OCI-LY7 (cell line): Measurements from ENCODE around the gene HOXA3. TPM values are rescaled to one million over a fixed set of nuclear protein-coding genes. Genes with fewer than 3 reads are reported as not detected.

ENCODE experiments used
- BruUV-seq: library from RNA; stranded (reverse); fragments of 400-500 nt; replicated peaks from 2 replicates; lab custom pipeline; 2021; lab: Mats Ljungman, UMichigan
- CTCF ChIA-PET: fragments of 300-600 bp; sonication (Branson Sonifier 250); formaldehyde crosslinking; loops from one replicate; lab custom pipeline; 2022; ENCODE audit warnings: antibody characterized with exemption; ENCODE audit not compliant: unreplicated experiment; lab: Charles Lee
- POLR2A ChIA-PET: fragments of 300-600 bp; sonication (Branson Sonifier 250); formaldehyde crosslinking; loops from one replicate; lab custom pipeline; 2022; ENCODE audit warnings: antibody characterized with exemption; lab: Charles Lee
- DNase-seq: peaks from one replicate; pipeline ENCODE4 v3.0.0-alpha.2; 2015; ENCODE audit warnings: low spot score
- H2AFZ ChIP-seq: fragments of 200-600 bp; sonication (generic), shearing (Covaris generic); 2 replicates; pipeline ENCODE4 v1.6.1; 2014; ENCODE audit warnings: mild to moderate bottlenecking, antibody characterized with exemption, low read length, moderate library complexity
- H3K27ac ChIP-seq: fragments of 200-600 bp; sonication (generic); 2 replicates; pipeline ENCODE4 v1.5.1; 2014; ENCODE audit warnings: mixed run types, low read depth, mild to moderate bottlenecking, moderate library complexity, low read length, inconsistent platforms; ENCODE audit not compliant: poor library complexity, severe bottlenecking
- H3K36me3 ChIP-seq: fragments of 200-600 bp; sonication (generic); 2 replicates; pipeline ENCODE4 v1.6.1; 2014; ENCODE audit warnings: mild to moderate bottlenecking, antibody characterized with exemption, low read length, moderate library complexity, mixed read lengths; ENCODE audit not compliant: insufficient read depth
- H3K4me1 ChIP-seq: fragments of 200-600 bp; sonication (generic); 2 replicates; pipeline ENCODE4 v1.5.1; 2014; ENCODE audit warnings: mild to moderate bottlenecking, low read length; ENCODE audit not compliant: insufficient read depth, poor library complexity, severe bottlenecking
- H3K4me2 ChIP-seq: fragments of 200-600 bp; sonication (generic); 2 replicates; pipeline ENCODE4 v1.6.1; 2014; ENCODE audit warnings: mild to moderate bottlenecking, low read length
- H3K4me3 ChIP-seq: fragments of 200-600 bp; sonication (generic); 2 replicates; pipeline ENCODE4 v1.5.1; 2014; ENCODE audit warnings: mild to moderate bottlenecking, low read depth, low read length; ENCODE audit not compliant: poor library complexity, severe bottlenecking
- H3K79me2 ChIP-seq: fragments of 200-600 bp; sonication (generic); 2 replicates; pipeline ENCODE4 v1.6.1; 2016; ENCODE audit warnings: low read depth, mild to moderate bottlenecking, low read length, moderate library complexity, mixed read lengths; ENCODE audit not compliant: insufficient read depth
- H3K9me2 ChIP-seq: fragments of 200-600 bp; sonication (generic); 2 replicates; pipeline ENCODE4 v1.6.1; 2016; ENCODE audit warnings: mild to moderate bottlenecking, low read length, mixed read lengths; ENCODE audit not compliant: insufficient read depth
- H3K9me3 ChIP-seq: fragments of 200-600 bp; sonication (generic); 2 replicates; pipeline ENCODE4 v1.6.1; 2014; ENCODE audit warnings: mild to moderate bottlenecking, mixed run types, low read length, mixed read lengths
- H4K20me1 ChIP-seq: fragments of 200-600 bp; sonication (generic); 2 replicates; pipeline ENCODE4 v1.6.1; 2014; ENCODE audit warnings: mild to moderate bottlenecking, antibody characterized with exemption, low read length, moderate library complexity, mixed read lengths; ENCODE audit not compliant: insufficient read depth
- EZH2phosphoT487 ChIP-seq: fragments of 200-600 bp; sonication (generic); IDR thresholded peaks from 2 replicates; pipeline ENCODE4 v1.6.1; 2018; ENCODE audit warnings: low read depth, borderline replicate concordance, mild to moderate bottlenecking, mixed run types, antibody characterized with exemption, low read length, moderate library complexity, mixed read lengths
- intact Hi-C: fragments of 100-400 bp; cut with micrococcal nuclease; formaldehyde crosslinking; loops from one replicate; pipeline ENCODE4 v1.10.0; 2022; ENCODE audit not compliant: unreplicated experiment
- total RNA-seq, 2 experiments: library from RNA; depleted of rRNA in 1 of 2; stranded (reverse); fragments of >200 nt in 1 of 2; shearing (Covaris generic) in 1 of 2; gene quantifications; 2 replicates each; pipeline ENCODE4 v1.2.3, GENCODE V29; 2014 to 2022
- TF ChIP-seq, protein P1 (sequence below): fragments of 200-600 bp; sonication (generic); conservative IDR thresholded peaks from 2 replicates; pipeline ENCODE4 v1.5.1; 2014; ENCODE audit warnings: mild to moderate bottlenecking, antibody characterized with exemption, low read length, moderate library complexity, mixed read lengths

HOXA3 gene
- total RNA-seq, 2 experiments from 2014 or later = 0.41 to 2.7 TPM

GRCh38 chr7:27116031-27116961 is 36.1 kb downstream of the HOXA3 start:
- Histone ChIP-seq H3K4me3 (no peak overlapping the region), H2AFZ (no peak overlapping the region), H3K79me2 (no peaks in the 10 kb centered on the region), H3K9me3 (no peaks in the 10 kb centered on the region), H3K27ac (no peak overlapping the region), H3K4me1 (no peaks in the 10 kb centered on the region), H4K20me1 (no peaks in the 10 kb centered on the region), H3K4me2 (no peak overlapping the region), H3K36me3 (no peaks in the 10 kb centered on the region), H3K9me2 (no peaks in the 10 kb centered on the region)
- CTCF ChIA-PET = no interaction called here
- intact Hi-C loops = no loop called here
- TF ChIP-seq, protein P1, sequence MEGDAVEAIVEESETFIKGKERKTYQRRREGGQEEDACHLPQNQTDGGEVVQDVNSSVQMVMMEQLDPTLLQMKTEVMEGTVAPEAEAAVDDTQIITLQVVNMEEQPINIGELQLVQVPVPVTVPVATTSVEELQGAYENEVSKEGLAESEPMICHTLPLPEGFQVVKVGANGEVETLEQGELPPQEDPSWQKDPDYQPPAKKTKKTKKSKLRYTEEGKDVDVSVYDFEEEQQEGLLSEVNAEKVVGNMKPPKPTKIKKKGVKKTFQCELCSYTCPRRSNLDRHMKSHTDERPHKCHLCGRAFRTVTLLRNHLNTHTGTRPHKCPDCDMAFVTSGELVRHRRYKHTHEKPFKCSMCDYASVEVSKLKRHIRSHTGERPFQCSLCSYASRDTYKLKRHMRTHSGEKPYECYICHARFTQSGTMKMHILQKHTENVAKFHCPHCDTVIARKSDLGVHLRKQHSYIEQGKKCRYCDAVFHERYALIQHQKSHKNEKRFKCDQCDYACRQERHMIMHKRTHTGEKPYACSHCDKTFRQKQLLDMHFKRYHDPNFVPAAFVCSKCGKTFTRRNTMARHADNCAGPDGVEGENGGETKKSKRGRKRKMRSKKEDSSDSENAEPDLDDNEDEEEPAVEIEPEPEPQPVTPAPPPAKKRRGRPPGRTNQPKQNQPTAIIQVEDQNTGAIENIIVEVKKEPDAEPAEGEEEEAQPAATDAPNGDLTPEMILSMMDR = no peak
- TF ChIP-seq EZH2phosphoT487 = no peak
- BruUV-seq = no TSS peak
- POLR2A ChIA-PET = no interaction called here
- DNase-seq = no peak

GRCh38 chr7:27115221-27116026 is 37.0 kb downstream of the HOXA3 start:
- H4K20me1 ChIP-seq = no peaks in the 10 kb centered on the region
- H3K4me2 ChIP-seq = no peak overlapping the region
- no TSS peak for BruUV-seq
- intact Hi-C loops = no loop called here
- POLR2A ChIA-PET = no interaction called here
- H3K79me2 ChIP-seq = no peaks in the 10 kb centered on the region
- no peak overlapping the region for H2AFZ ChIP-seq
- H3K27ac ChIP-seq = no peak overlapping the region
- no peak overlapping the region for H3K4me3 ChIP-seq
- H3K36me3 ChIP-seq = no peaks in the 10 kb centered on the region
- CTCF ChIA-PET = no interaction called here
- TF ChIP-seq, protein P1 = no peak
- no peak for TF ChIP-seq EZH2phosphoT487
- H3K9me3 ChIP-seq = no peaks in the 10 kb centered on the region
- H3K9me2 ChIP-seq = no peaks in the 10 kb centered on the region
- no peaks in the 10 kb centered on the region for H3K4me1 ChIP-seq
- no peak for DNase-seq
